GM12878 (cell line): ENCODE results near the gene NPL. TPM values are rescaled to one million over a fixed set of nuclear protein-coding genes. Genes with fewer than 3 reads are reported as not detected.
A peak's percentile ranks its signal among the peaks of the same experiment; 100 is the strongest.

Source experiments
- ATF7 ChIP-seq: fragments of 450-650 bp; IDR thresholded peaks from 2 replicates; pipeline ENCODE4 v1.6.1; 2016; ENCODE audit warnings: low read depth, mild to moderate bottlenecking
- BACH1 ChIP-seq: fragments of 450-650 bp; IDR thresholded peaks from 2 replicates; pipeline ENCODE4 v1.6.1; 2017; ENCODE audit warnings: mild to moderate bottlenecking, borderline replicate concordance
- FOXK2 ChIP-seq: fragments of 450-650 bp; IDR thresholded peaks from 2 replicates; pipeline ENCODE4 v1.6.1; 2017; ENCODE audit warnings: mild to moderate bottlenecking, moderate library complexity
- GABPA ChIP-seq: IDR thresholded peaks from 2 replicates; pipeline ENCODE4 v1.6.1; 2014; ENCODE audit warnings: antibody characterized with exemption, low read depth, mild to moderate bottlenecking, inconsistent platforms
- MYB ChIP-seq: fragments of 150-350 bp; IDR thresholded peaks from 2 replicates; pipeline ENCODE4 v1.6.1; 2014; ENCODE audit warnings: mild to moderate bottlenecking, low read depth, low read length, borderline replicate concordance
- NFIC ChIP-seq: IDR thresholded peaks from 2 replicates; pipeline ENCODE4 v1.6.1; 2012; ENCODE audit warnings: low read depth, mild to moderate bottlenecking, inconsistent platforms, low read length, moderate library complexity
- NFYB ChIP-seq: IDR thresholded peaks from 2 replicates; pipeline ENCODE4 v1.6.1; 2011; ENCODE audit warnings: low read depth, mild to moderate bottlenecking, low read length, improper control_type of control experiment, moderate library complexity; ENCODE audit not compliant: insufficient read depth
- NR2C1 ChIP-seq: fragments of 450-650 bp; IDR thresholded peaks from 2 replicates; pipeline ENCODE4 v1.6.1; 2017; ENCODE audit warnings: antibody characterized with exemption, mild to moderate bottlenecking, moderate library complexity
- NRF1 ChIP-seq: conservative IDR thresholded peaks from 2 replicates; pipeline ENCODE4 v1.6.1; 2011; ENCODE audit warnings: mild to moderate bottlenecking, low read depth, low read length, improper control_type of control experiment
- POLR2A ChIP-seq: IDR thresholded peaks from 2 replicates; pipeline ENCODE4 v1.6.1; 2011; ENCODE audit warnings: low read depth, mild to moderate bottlenecking, low read length
- SIX5 ChIP-seq: IDR thresholded peaks from 2 replicates; pipeline ENCODE4 v1.6.1; 2011; ENCODE audit warnings: mild to moderate bottlenecking, low read depth, low read length, moderate library complexity; ENCODE audit not compliant: severe bottlenecking
- SP1 ChIP-seq: IDR thresholded peaks from one replicate; pipeline ENCODE4 v1.6.1; 2011; ENCODE audit warnings: low read depth, low read length
- TCF7 ChIP-seq: IDR thresholded peaks from 2 replicates; pipeline ENCODE4 v1.6.1; 2014; ENCODE audit warnings: antibody characterized with exemption, borderline replicate concordance
- ZNF622 ChIP-seq: fragments of 450-650 bp; IDR thresholded peaks from 2 replicates; pipeline ENCODE4 v1.6.1; 2017; ENCODE audit warnings: mild to moderate bottlenecking, inconsistent platforms
- polyA plus RNA-seq, 11 experiments: library from polyadenylated mRNA; depleted of rRNA in 4 of 11; unstranded in 6 of 11; stranded (reverse) in 5 of 11; fragments of >200 nt; fragmentation: Nextera tagmentation in 4 of 11; fragmentation: Illumina TruSeq in 1 of 11; extraction: Ambion mirVana in 4 of 11; extraction: Trizol in 1 of 11; gene quantifications; 1 replicate in 1 of 11; 2 replicates in 10 of 11; pipeline versions ENCODE4 v1.2.1 to v1.2.3, GENCODE V29; 2011 to 2016; ENCODE audit warnings: inconsistent platforms in 2 of 11, missing spikeins in 2 of 11, low read depth in 1 of 11
- total RNA-seq, 4 experiments: library from RNA; depleted of rRNA in 3 of 4; stranded (reverse); fragments of >200 nt in 3 of 4; fragmentation: Illumina TruSeq in 1 of 4; extraction: Trizol in 1 of 4; gene quantifications; 2 replicates each; pipeline versions ENCODE4 v1.2.1 to v1.2.3, GENCODE V29; 2013 to 2021
- TF ChIP-seq, protein P1 (sequence below): IDR thresholded peaks from 2 replicates; pipeline ENCODE4 v1.6.1; 2012; ENCODE audit warnings: mild to moderate bottlenecking, low read depth, low read length
- TF ChIP-seq, protein P2 (sequence below): IDR thresholded peaks from 2 replicates; pipeline ENCODE4 v1.6.1; 2011; ENCODE audit warnings: borderline replicate concordance, low read depth, mild to moderate bottlenecking, moderate library complexity, mixed read lengths, low read length; ENCODE audit not compliant: insufficient read depth; ENCODE audit errors: extremely low read length
- TF ChIP-seq, protein P3 (sequence below): IDR thresholded peaks from 2 replicates; pipeline ENCODE4 v1.6.1; 2012; ENCODE audit warnings: low read depth, low read length, improper control_type of control experiment
- TF ChIP-seq, protein P4 (sequence below): fragments of 450-650 bp; IDR thresholded peaks from 2 replicates; pipeline ENCODE4 v1.6.1; 2016; ENCODE audit warnings: mild to moderate bottlenecking
- TF ChIP-seq, protein P5 (sequence below): fragments of 450-650 bp; formaldehyde crosslinking; IDR thresholded peaks from 2 replicates; pipeline ENCODE4 v1.5.0; 2022; ENCODE audit warnings: mild to moderate bottlenecking, missing genetic modification characterization

Gene NPL
- total and polyA plus RNA-seq, 10 of the 15 experiments (the other 5 are each of a cell fraction or from before 2014, with no cell fraction given): 5.3 to 19.2 (median 10.0) TPM

DNA sequence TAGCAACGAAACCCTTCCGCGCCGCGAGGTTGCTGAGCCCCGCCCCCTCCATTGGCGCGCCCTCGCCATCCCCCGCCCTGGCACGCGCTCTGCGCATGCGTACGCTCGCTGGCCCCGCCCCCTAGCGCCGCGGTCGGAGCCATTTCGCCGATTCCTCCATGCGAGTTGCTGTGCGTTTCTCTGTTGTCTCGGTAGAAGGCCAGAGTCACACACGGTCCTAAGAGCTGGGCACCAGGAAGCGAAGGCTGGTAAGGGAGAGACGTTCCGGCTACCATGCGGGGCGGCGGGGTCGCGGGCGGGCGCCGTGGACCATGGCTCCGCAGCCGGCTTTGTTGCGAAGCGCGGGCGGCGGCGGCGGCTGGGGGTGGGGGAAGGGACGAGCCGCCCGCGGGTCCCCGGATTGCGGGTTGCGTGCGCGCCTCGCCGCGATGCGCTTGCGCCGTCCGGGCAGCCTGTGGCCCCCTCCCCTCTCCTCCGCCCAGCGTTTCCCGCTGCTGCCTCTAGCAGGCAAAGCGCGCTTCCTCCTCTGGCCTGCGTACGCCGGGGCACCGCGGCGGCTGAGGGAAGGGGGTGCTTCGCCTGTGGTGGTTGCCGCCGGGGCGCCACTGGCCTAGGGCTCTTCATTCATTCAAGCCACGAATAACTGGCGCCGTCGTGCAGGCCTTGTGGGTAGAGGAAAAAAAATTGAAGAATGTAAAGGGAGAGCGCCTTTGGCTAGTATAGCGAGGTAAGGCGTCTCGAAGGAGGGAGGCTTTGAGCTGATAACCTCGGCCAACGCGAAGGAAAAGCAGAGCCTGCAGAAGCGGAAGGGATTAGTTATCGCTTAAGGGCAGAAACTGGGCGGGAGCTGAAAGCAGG lies 49.9 kb downstream of the NPL start, which contains the start of gene DHX9 (continued):
- TF ChIP-seq, protein P1, sequence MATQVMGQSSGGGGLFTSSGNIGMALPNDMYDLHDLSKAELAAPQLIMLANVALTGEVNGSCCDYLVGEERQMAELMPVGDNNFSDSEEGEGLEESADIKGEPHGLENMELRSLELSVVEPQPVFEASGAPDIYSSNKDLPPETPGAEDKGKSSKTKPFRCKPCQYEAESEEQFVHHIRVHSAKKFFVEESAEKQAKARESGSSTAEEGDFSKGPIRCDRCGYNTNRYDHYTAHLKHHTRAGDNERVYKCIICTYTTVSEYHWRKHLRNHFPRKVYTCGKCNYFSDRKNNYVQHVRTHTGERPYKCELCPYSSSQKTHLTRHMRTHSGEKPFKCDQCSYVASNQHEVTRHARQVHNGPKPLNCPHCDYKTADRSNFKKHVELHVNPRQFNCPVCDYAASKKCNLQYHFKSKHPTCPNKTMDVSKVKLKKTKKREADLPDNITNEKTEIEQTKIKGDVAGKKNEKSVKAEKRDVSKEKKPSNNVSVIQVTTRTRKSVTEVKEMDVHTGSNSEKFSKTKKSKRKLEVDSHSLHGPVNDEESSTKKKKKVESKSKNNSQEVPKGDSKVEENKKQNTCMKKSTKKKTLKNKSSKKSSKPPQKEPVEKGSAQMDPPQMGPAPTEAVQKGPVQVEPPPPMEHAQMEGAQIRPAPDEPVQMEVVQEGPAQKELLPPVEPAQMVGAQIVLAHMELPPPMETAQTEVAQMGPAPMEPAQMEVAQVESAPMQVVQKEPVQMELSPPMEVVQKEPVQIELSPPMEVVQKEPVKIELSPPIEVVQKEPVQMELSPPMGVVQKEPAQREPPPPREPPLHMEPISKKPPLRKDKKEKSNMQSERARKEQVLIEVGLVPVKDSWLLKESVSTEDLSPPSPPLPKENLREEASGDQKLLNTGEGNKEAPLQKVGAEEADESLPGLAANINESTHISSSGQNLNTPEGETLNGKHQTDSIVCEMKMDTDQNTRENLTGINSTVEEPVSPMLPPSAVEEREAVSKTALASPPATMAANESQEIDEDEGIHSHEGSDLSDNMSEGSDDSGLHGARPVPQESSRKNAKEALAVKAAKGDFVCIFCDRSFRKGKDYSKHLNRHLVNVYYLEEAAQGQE: no peak; the same call in 1 of the 2 replicates
- TF ChIP-seq, protein P2, sequence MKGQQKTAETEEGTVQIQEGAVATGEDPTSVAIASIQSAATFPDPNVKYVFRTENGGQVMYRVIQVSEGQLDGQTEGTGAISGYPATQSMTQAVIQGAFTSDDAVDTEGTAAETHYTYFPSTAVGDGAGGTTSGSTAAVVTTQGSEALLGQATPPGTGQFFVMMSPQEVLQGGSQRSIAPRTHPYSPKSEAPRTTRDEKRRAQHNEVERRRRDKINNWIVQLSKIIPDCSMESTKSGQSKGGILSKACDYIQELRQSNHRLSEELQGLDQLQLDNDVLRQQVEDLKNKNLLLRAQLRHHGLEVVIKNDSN: peak; percentile 75
- TF ChIP-seq BACH1: peak; percentile 79
- peak; percentile 82 for TF ChIP-seq NRF1
- no peak for TF ChIP-seq TCF7
- TF ChIP-seq FOXK2: no peak
- TF ChIP-seq GABPA: no peak
- no peak for TF ChIP-seq NFIC
- TF ChIP-seq, protein P3, sequence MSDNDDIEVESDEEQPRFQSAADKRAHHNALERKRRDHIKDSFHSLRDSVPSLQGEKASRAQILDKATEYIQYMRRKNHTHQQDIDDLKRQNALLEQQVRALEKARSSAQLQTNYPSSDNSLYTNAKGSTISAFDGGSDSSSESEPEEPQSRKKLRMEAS: peak; percentile 70; the same call in 1 of the 2 replicates
- no peak for TF ChIP-seq NR2C1
- no peak for TF ChIP-seq NFYB
- TF ChIP-seq POLR2A: peak; percentile 98
- no peak for TF ChIP-seq SP1
- no peak for TF ChIP-seq ZNF622
- TF ChIP-seq MYB: no peak
- TF ChIP-seq, protein P4, sequence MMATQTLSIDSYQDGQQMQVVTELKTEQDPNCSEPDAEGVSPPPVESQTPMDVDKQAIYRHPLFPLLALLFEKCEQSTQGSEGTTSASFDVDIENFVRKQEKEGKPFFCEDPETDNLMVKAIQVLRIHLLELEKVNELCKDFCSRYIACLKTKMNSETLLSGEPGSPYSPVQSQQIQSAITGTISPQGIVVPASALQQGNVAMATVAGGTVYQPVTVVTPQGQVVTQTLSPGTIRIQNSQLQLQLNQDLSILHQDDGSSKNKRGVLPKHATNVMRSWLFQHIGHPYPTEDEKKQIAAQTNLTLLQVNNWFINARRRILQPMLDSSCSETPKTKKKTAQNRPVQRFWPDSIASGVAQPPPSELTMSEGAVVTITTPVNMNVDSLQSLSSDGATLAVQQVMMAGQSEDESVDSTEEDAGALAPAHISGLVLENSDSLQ: 0 out of 2 replicates have a peak, but pooled peaks have one; percentile 4
- TF ChIP-seq, protein P5, sequence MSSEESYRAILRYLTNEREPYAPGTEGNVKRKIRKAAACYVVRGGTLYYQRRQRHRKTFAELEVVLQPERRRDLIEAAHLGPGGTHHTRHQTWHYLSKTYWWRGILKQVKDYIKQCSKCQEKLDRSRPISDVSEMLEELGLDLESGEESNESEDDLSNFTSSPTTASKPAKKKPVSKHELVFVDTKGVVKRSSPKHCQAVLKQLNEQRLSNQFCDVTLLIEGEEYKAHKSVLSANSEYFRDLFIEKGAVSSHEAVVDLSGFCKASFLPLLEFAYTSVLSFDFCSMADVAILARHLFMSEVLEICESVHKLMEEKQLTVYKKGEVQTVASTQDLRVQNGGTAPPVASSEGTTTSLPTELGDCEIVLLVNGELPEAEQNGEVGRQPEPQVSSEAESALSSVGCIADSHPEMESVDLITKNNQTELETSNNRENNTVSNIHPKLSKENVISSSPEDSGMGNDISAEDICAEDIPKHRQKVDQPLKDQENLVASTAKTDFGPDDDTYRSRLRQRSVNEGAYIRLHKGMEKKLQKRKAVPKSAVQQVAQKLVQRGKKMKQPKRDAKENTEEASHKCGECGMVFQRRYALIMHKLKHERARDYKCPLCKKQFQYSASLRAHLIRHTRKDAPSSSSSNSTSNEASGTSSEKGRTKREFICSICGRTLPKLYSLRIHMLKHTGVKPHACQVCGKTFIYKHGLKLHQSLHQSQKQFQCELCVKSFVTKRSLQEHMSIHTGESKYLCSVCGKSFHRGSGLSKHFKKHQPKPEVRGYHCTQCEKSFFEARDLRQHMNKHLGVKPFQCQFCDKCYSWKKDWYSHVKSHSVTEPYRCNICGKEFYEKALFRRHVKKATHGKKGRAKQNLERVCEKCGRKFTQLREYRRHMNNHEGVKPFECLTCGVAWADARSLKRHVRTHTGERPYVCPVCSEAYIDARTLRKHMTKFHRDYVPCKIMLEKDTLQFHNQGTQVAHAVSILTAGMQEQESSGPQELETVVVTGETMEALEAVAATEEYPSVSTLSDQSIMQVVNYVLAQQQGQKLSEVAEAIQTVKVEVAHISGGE (CRISPR knock-in tag): no peak
- no peak for TF ChIP-seq ATF7
- no peak for TF ChIP-seq SIX5
